Neural cell (in vitro differentiated cells): ENCODE measurements around the gene PGS1. TPM values are rescaled to one million over a fixed set of nuclear protein-coding genes. Genes with fewer than 3 reads are reported as not detected.

Experiments
- H2AFZ ChIP-seq: fragments of 200-600, 300-800 bp; sonication (generic), shearing (Covaris generic); 2 replicates; pipeline ENCODE4 v1.6.0; 2014; ENCODE audit warnings: low read depth, mild to moderate bottlenecking, antibody characterized with exemption, low read length, moderate library complexity
- H3F3A ChIP-seq: fragments of 200-600 bp; shearing (Covaris generic); 2 replicates; pipeline ENCODE4 v1.6.1; 2016; ENCODE audit warnings: mild to moderate bottlenecking, moderate library complexity, mixed read lengths, antibody characterized with exemption, low read length; ENCODE audit not compliant: insufficient read depth, poor library complexity, severe bottlenecking
- H3K27ac ChIP-seq: fragments of 200-600, 300-800 bp; sonication (generic), shearing (Covaris generic); 2 replicates; pipeline ENCODE4 v1.5.1; 2014; ENCODE audit warnings: mild to moderate bottlenecking, low read length, moderate library complexity
- H3K27me3 ChIP-seq: fragments of 300-800, 200-600 bp; sonication (generic), shearing (Covaris generic); 2 replicates; pipeline ENCODE4 v1.6.0; 2014; ENCODE audit warnings: mild to moderate bottlenecking, low read depth, low read length, moderate library complexity; ENCODE audit not compliant: insufficient read depth
- H3K36me3 ChIP-seq: fragments of 300-800, 200-600 bp; sonication (generic), shearing (Covaris generic); 2 replicates; pipeline ENCODE4 v1.5.1; 2014; ENCODE audit warnings: mild to moderate bottlenecking, antibody characterized with exemption, low read length, moderate library complexity; ENCODE audit not compliant: insufficient read depth
- H3K4me2 ChIP-seq: fragments of 300-800, 200-600 bp; sonication (generic), shearing (Covaris generic); 2 replicates; pipeline ENCODE4 v1.6.0; 2014; ENCODE audit warnings: mild to moderate bottlenecking, low read length
- H3K4me3 ChIP-seq: fragments of 300-800, 200-600 bp; sonication (generic), shearing (Covaris generic); 2 replicates; pipeline ENCODE4 v1.5.1; 2014; ENCODE audit warnings: mild to moderate bottlenecking, low read length, moderate library complexity
- H3K79me2 ChIP-seq: fragments of 200-600 bp; shearing (Covaris generic); replicated peaks from 2 replicates; pipeline ENCODE4 v1.6.0; 2014; ENCODE audit warnings: mild to moderate bottlenecking, low read length, moderate library complexity; ENCODE audit not compliant: insufficient read depth
- H3K9ac ChIP-seq: fragments of 300-800, 200-600 bp; sonication (generic), shearing (Covaris generic); 2 replicates; pipeline ENCODE4 v1.6.1; 2016; ENCODE audit warnings: mild to moderate bottlenecking, low read length, mixed read lengths
- H3K9me2 ChIP-seq: fragments of 200-600 bp; shearing (Covaris generic); 2 replicates; pipeline ENCODE4 v1.6.1; 2016; ENCODE audit warnings: mild to moderate bottlenecking, low read length, mixed read lengths; ENCODE audit not compliant: insufficient read depth
- H3K9me3 ChIP-seq: fragments of 200-600, 300-800 bp; sonication (generic), shearing (Covaris generic); 2 replicates; pipeline ENCODE4 v1.6.1; 2016; ENCODE audit warnings: mild to moderate bottlenecking, mixed run types, low read length, moderate library complexity, mixed read lengths
- H4K20me1 ChIP-seq: fragments of 200-600 bp; shearing (Covaris generic); 2 replicates; pipeline ENCODE4 v1.6.1; 2016; ENCODE audit warnings: mild to moderate bottlenecking, mixed run types; ENCODE audit not compliant: insufficient read depth
- CTCF ChIP-seq: fragments of 450-650 bp; IDR thresholded peaks from 2 replicates; pipeline ENCODE4 v1.5.1; 2014; ENCODE audit warnings: antibody characterized with exemption, mild to moderate bottlenecking, moderate library complexity; ENCODE audit not compliant: poor library complexity, severe bottlenecking
- EP300 ChIP-seq: fragments of 450-650 bp; conservative IDR thresholded peaks from 2 replicates; pipeline ENCODE4 v1.6.1; 2014; ENCODE audit warnings: antibody characterized with exemption, mild to moderate bottlenecking, moderate library complexity; ENCODE audit not compliant: poor library complexity, severe bottlenecking
- EZH2 ChIP-seq: fragments of 200-600, 300-800 bp; shearing (Covaris generic), sonication (generic); IDR thresholded peaks from 2 replicates; pipeline ENCODE4 v1.6.1; 2014; ENCODE audit warnings: antibody characterized with exemption, low read length, borderline replicate concordance, mild to moderate bottlenecking; ENCODE audit not compliant: insufficient read depth, poor library complexity, severe bottlenecking
- MXI1 ChIP-seq: fragments of 450-650 bp; conservative IDR thresholded peaks from 2 replicates; pipeline ENCODE4 v1.6.1; 2014; ENCODE audit warnings: antibody characterized with exemption, mild to moderate bottlenecking; ENCODE audit not compliant: poor library complexity, severe bottlenecking
- POLR2AphosphoS5 ChIP-seq: IDR thresholded peaks from 2 replicates; pipeline ENCODE4 v1.6.1; 2012
- RAD21 ChIP-seq: fragments of 450-650 bp; conservative IDR thresholded peaks from 2 replicates; pipeline ENCODE4 v1.6.1; 2014; ENCODE audit warnings: antibody characterized with exemption, mild to moderate bottlenecking, moderate library complexity
- REST ChIP-seq: IDR thresholded peaks from 2 replicates; pipeline ENCODE4 v1.6.1; 2012; ENCODE audit warnings: borderline replicate concordance
- SMC3 ChIP-seq: fragments of 450-650 bp; conservative IDR thresholded peaks from 2 replicates; pipeline ENCODE4 v1.6.1; 2014; ENCODE audit warnings: antibody characterized with exemption, mild to moderate bottlenecking, moderate library complexity; ENCODE audit not compliant: poor library complexity
- TAF1 ChIP-seq: IDR thresholded peaks from 2 replicates; pipeline ENCODE4 v1.6.1; 2012; ENCODE audit warnings: low read depth
- polyA plus RNA-seq: library from polyadenylated mRNA; depleted of rRNA; stranded (reverse); fragments of >200 nt; gene quantifications from 2 replicates; pipeline ENCODE4 v1.2.3, GENCODE V29; 2014

The PGS1 gene
- polyA plus RNA-seq, 1 donor from 2014 or later: 65.7 TPM

- TF ChIP-seq CTCF (no peak), EZH2 (no peak), RAD21 (no peak), MXI1 (no peak), EP300 (no peak), SMC3 (no peak), TAF1 (no peak), REST (no peak), POLR2AphosphoS5 (no peak)
- Histone ChIP-seq H3K9ac (no peak overlapping the region), H3K9me2 (no peaks in the 10 kb centered on the region), H3F3A (no peaks in the 10 kb centered on the region), H3K9me3 (no peaks in the 10 kb centered on the region), H3K27ac (no peak overlapping the region), H3K4me2 (no peak overlapping the region), H3K27me3 (no peaks in the 10 kb centered on the region), H3K36me3 (no peaks in the 10 kb centered on the region), H3K79me2 (no peaks in the 10 kb centered on the region), H4K20me1 (no peaks in the 10 kb centered on the region), H2AFZ (no peak overlapping the region), H3K4me3 (no peak overlapping the region)
Observed at GRCh38 chr17:78428025-78428575, 49.7 kb downstream of the PGS1 start.

GRCh38 chr17:78428836-78429617 is 50.6 kb downstream of the PGS1 start:
- Histone ChIP-seq H3K4me2 (no peak overlapping the region), H2AFZ (no peak overlapping the region), H3K27ac (no peak overlapping the region), H3K9me2 (no peaks in the 10 kb centered on the region), H3K27me3 (no peaks in the 10 kb centered on the region), H3K36me3 (no peaks in the 10 kb centered on the region), H3K9ac (no peak overlapping the region), H3K9me3 (no peaks in the 10 kb centered on the region), H3K4me3 (no peak overlapping the region), H4K20me1 (no peaks in the 10 kb centered on the region), H3K79me2 (no peaks in the 10 kb centered on the region), H3F3A (no peaks in the 10 kb centered on the region)
- TF ChIP-seq SMC3 (no peak), CTCF (no peak), EZH2 (no peak), POLR2AphosphoS5 (no peak), EP300 (no peak), TAF1 (no peak), MXI1 (no peak), REST (no peak)
